HG03045 (cell line): Measurements from ENCODE around the gene SEC22A.
A peak's percentile ranks its signal among the peaks of the same experiment; 100 is the strongest.
"Not testable (repeated sequence)": the region's sequence is repeated elsewhere in the genome, so short reads cannot be mapped to it uniquely, and the experiment has no call there.

ENCODE experiments used
- ATAC-seq: cut with Tn5 transposase; IDR thresholded peaks from one replicate; pipeline ENCODE4 v1.9.1; 2021; ENCODE audit warnings: mild to moderate bottlenecking, moderate library complexity; ENCODE audit not compliant: unreplicated experiment

The SEC22A gene

GRCh38 chr3:123169930-123170329 is 31.8 kb upstream of the SEC22A start:
- ATAC-seq: no peak

- no peak for ATAC-seq
These were observed 21.0 kb upstream of the SEC22A start for GRCh38 chr3:123180791-123181190.

- no peak for ATAC-seq
These were observed 15.0 kb upstream of the SEC22A start for GRCh38 chr3:123186695-123187094.

- ATAC-seq: no peak
These were observed 13.7 kb upstream of the SEC22A start for GRCh38 chr3:123188058-123188457.

GRCh38 chr3:123193448-123194101 is 8.2 kb upstream of the SEC22A start:
- ATAC-seq: no peak

- no peak for ATAC-seq
These were observed 7.2 kb upstream of the SEC22A start for GRCh38 chr3:123194552-123194951.

- ATAC-seq: no peak
These were observed 3.4 kb upstream of the SEC22A start for GRCh38 chr3:123198372-123198771.

- ATAC-seq: no peak
These were observed 553 bp upstream of the SEC22A start for GRCh38 chr3:123201223-123201556.

- no peak for ATAC-seq
These were observed 708 bp downstream of the SEC22A start for GRCh38 chr3:123202451-123202850.

- ATAC-seq: no peak
These were observed 17.2 kb downstream of the SEC22A start for GRCh38 chr3:123218990-123219389.

- not testable (repeated sequence) for ATAC-seq
These were observed 19.6 kb downstream of the SEC22A start for GRCh38 chr3:123221369-123221768.

- ATAC-seq: no peak
These were observed 23.3 kb downstream of the SEC22A start for GRCh38 chr3:123225016-123225415.

- ATAC-seq: no peak
These were observed 24.8 kb downstream of the SEC22A start for GRCh38 chr3:123226549-123226948.

GRCh38 chr3:123229145-123229544 is 27.4 kb downstream of the SEC22A start:
- no peak for ATAC-seq

GRCh38 chr3:123236902-123237301 is 35.2 kb downstream of the SEC22A start:
- ATAC-seq: no peak

GRCh38 chr3:123239186-123239585 is 37.4 kb downstream of the SEC22A start:
- ATAC-seq: not testable (repeated sequence)

- ATAC-seq: no peak
These were observed 38.0 kb downstream of the SEC22A start for GRCh38 chr3:123239756-123240155.

- no peak for ATAC-seq
These were observed 42.4 kb downstream of the SEC22A start for GRCh38 chr3:123244128-123244527.

GRCh38 chr3:123246866-123247265 is 45.1 kb downstream of the SEC22A start:
- ATAC-seq: no peak

- no peak for ATAC-seq
These were observed 54.5 kb downstream of the SEC22A start for GRCh38 chr3:123256256-123256655.

- ATAC-seq: no peak
These were observed 56.6 kb downstream of the SEC22A start for GRCh38 chr3:123258359-123258758.

- no peak for ATAC-seq
These were observed 57.2 kb downstream of the SEC22A start for GRCh38 chr3:123258811-123259420.

GRCh38 chr3:123261666-123262065 is 59.9 kb downstream of the SEC22A start:
- peak; percentile 76 for ATAC-seq
